Neural cell (in vitro differentiated cells): Measurements from ENCODE around the gene SUSD5.

ENCODE experiments used
- EP300 ChIP-seq: fragments of 450-650 bp; conservative IDR thresholded peaks from 2 replicates; pipeline ENCODE4 v1.6.1; 2014; ENCODE audit warnings: antibody characterized with exemption, mild to moderate bottlenecking, moderate library complexity; ENCODE audit not compliant: poor library complexity, severe bottlenecking
- TF ChIP-seq, protein P1 (sequence below): IDR thresholded peaks from 2 replicates; pipeline ENCODE4 v1.6.1; 2012; ENCODE audit warnings: borderline replicate concordance

DNA sequence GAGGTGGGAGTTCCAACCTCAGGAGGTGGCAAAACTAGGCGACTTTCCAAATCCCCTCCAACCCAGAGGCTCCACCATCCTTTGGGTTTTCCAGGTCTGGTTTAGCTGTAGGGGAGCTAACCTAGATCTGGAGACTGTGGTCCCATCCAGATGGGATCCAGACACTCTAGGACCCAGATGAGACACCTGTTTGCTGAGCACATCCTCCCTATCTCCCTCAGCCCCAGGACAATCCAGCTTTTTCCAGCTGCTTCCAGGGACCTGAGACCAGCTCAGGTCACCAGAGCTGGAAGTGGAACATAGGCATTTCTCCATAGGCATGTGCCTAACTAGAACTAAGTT, 86.6 kb downstream of the SUSD5 start:
- TF ChIP-seq, protein P1, sequence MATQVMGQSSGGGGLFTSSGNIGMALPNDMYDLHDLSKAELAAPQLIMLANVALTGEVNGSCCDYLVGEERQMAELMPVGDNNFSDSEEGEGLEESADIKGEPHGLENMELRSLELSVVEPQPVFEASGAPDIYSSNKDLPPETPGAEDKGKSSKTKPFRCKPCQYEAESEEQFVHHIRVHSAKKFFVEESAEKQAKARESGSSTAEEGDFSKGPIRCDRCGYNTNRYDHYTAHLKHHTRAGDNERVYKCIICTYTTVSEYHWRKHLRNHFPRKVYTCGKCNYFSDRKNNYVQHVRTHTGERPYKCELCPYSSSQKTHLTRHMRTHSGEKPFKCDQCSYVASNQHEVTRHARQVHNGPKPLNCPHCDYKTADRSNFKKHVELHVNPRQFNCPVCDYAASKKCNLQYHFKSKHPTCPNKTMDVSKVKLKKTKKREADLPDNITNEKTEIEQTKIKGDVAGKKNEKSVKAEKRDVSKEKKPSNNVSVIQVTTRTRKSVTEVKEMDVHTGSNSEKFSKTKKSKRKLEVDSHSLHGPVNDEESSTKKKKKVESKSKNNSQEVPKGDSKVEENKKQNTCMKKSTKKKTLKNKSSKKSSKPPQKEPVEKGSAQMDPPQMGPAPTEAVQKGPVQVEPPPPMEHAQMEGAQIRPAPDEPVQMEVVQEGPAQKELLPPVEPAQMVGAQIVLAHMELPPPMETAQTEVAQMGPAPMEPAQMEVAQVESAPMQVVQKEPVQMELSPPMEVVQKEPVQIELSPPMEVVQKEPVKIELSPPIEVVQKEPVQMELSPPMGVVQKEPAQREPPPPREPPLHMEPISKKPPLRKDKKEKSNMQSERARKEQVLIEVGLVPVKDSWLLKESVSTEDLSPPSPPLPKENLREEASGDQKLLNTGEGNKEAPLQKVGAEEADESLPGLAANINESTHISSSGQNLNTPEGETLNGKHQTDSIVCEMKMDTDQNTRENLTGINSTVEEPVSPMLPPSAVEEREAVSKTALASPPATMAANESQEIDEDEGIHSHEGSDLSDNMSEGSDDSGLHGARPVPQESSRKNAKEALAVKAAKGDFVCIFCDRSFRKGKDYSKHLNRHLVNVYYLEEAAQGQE = no peak
- TF ChIP-seq EP300 = no peak
